Dendritic cell treated with granulocyte-macrophage colony-stimulating factor and Interleukin-4, amounts not matched to agents 40 ng/mL and 50 ng/mL, for 4 days (primary cell): ENCODE measurements around the gene TRMT10B.
A peak's percentile ranks its signal among the peaks of the same experiment; 100 is the strongest.

Source experiments
- H3K27ac Mint-ChIP-seq: one replicate; pipeline ENCODE4 v1.8.0; 2022; ENCODE audit warnings: mild to moderate bottlenecking, mixed read lengths
- H3K27me3 Mint-ChIP-seq: one replicate; pipeline ENCODE4 v1.8.0; 2022; ENCODE audit warnings: mild to moderate bottlenecking, mixed read lengths
- H3K36me3 Mint-ChIP-seq: one replicate; pipeline ENCODE4 v1.8.0; 2022; ENCODE audit warnings: low read depth, mixed read lengths
- H3K4me1 Mint-ChIP-seq: one replicate; pipeline ENCODE4 v1.8.0; 2022; ENCODE audit warnings: low read depth, mixed read lengths
- H3K4me3 Mint-ChIP-seq: one replicate; pipeline ENCODE4 v1.8.0; 2022; ENCODE audit warnings: mild to moderate bottlenecking, moderate library complexity, mixed read lengths
- H3K9me3 Mint-ChIP-seq: one replicate; pipeline ENCODE4 v1.8.0; 2022; ENCODE audit warnings: mixed read lengths
- intact Hi-C: fragments of 100-400 bp; cut with micrococcal nuclease; formaldehyde crosslinking; loops from one replicate; pipeline ENCODE4 v1.15.0; 2022

Gene TRMT10B, protein sequence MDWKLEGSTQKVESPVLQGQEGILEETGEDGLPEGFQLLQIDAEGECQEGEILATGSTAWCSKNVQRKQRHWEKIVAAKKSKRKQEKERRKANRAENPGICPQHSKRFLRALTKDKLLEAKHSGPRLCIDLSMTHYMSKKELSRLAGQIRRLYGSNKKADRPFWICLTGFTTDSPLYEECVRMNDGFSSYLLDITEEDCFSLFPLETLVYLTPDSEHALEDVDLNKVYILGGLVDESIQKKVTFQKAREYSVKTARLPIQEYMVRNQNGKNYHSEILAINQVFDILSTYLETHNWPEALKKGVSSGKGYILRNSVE

GRCh38 chr9:37753489-37754190 is at the start of gene TRMT10B:
TRMT10B (plus strand) TSS chr9:37753805; CDS start chr9:37761932, 8,127 bp downstream.
- intact Hi-C loops, result loop anchor here (1.0 to 5.0 kb wide), 2 partner anchors 48 to 266 kb away; partner anchors contain the start of gene POLR1E
- Mint-ChIP-seq H3K9me3 (no peaks in the 10 kb centered on the region), H3K36me3 (peaks cover 7% of the 10 kb centered on the region), H3K27me3 (no peaks in the 10 kb centered on the region), H3K27ac (peak within 1 kb of the TSS; percentile 94), H3K4me3 (peak within 1 kb of the TSS; percentile 95), H3K4me1 (peaks cover 18% of the 10 kb centered on the region)

DNA sequence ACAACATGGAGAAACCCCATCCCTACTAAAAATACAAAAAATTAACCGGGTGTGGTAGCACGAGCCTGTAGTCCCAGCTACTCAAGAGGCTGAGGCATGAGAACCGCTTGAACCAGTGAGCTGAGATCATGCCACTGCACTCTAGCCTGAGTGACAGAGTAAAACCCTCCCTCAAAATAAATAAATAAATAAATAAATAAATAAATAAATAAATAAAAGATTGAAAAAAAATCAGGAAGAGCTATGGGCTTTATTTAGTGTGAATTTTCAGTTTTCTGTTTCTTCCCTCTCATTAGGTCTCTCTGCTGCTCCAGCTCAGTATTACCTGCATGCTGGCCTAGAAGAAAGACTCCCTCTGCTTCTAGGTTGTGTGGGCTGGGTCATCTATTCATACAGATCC is 47.8 kb upstream of the TRMT10B start:
- Mint-ChIP-seq H3K27ac (no peak overlapping the region), H3K4me1 (no peaks in the 10 kb centered on the region), H3K27me3 (peaks cover 2% of the 10 kb centered on the region), H3K36me3 (no peaks in the 10 kb centered on the region), H3K4me3 (no peak overlapping the region), H3K9me3 (no peaks in the 10 kb centered on the region)
- intact Hi-C loops, result no loop called here

DNA sequence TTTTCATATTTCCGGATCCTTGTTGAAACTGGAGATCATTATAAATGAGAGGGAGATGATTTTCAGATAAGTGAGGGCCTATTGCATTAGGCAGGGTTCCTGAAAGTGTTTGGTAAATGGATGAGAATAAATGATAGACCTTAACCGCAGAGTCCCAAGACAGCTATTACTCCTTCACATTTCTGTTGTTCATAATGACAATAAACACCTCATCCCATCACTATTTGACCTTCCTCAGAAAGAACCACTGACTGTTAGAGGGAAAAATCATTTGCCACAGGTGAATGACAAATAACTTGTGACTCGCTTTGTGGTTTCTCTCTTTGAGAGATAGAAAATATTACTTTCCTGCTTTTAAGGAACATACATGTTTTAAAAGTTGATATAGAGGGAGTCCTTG is 47.3 kb upstream of the TRMT10B start:
- intact Hi-C loops, result no loop called here
- H3K4me1 Mint-ChIP-seq, result no peaks in the 10 kb centered on the region
- H3K27ac Mint-ChIP-seq, result no peak overlapping the region
- H3K4me3 Mint-ChIP-seq, result no peak overlapping the region
- H3K9me3 Mint-ChIP-seq, result no peaks in the 10 kb centered on the region
- no peaks in the 10 kb centered on the region for H3K36me3 Mint-ChIP-seq
- peaks cover 2% of the 10 kb centered on the region for H3K27me3 Mint-ChIP-seq

- H3K27me3 Mint-ChIP-seq, result peaks cover 2% of the 10 kb centered on the region
- intact Hi-C loops, result no loop called here
Measured at GRCh38 chr9:37707748-37708147, 45.9 kb upstream of the TRMT10B start.

DNA sequence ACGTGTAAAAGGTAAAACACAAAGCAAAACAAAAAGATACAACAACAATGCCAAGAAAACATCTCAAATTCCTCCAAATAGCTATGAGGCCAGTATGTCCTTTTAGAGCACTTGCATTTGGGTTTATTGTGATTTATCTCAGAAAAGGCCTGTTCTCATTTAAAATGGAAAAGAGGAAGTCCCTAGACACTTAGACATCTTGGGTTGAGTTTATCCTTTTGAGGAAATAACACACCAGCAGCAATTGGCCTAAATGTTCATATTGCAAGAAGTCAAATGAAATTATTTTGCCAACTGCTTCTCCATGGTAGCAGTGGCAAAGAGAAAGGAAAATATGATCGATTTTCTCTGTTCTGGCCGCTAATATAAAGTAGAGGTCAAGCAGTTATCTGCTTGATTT is 43.6 kb upstream of the TRMT10B start:
- no peak overlapping the region for H3K27ac Mint-ChIP-seq
- H3K36me3 Mint-ChIP-seq, result no peaks in the 10 kb centered on the region
- H3K4me1 Mint-ChIP-seq, result no peaks in the 10 kb centered on the region

More at GRCh38 chr9:37707748-37708147, 45.9 kb upstream of the TRMT10B start:
- H3K4me3 Mint-ChIP-seq, result no peak overlapping the region
- H3K4me1 Mint-ChIP-seq, result no peaks in the 10 kb centered on the region
- no peak overlapping the region for H3K27ac Mint-ChIP-seq
- H3K36me3 Mint-ChIP-seq, result no peaks in the 10 kb centered on the region
- H3K9me3 Mint-ChIP-seq, result no peaks in the 10 kb centered on the region

GRCh38 chr9:37715260-37715659 is 38.3 kb upstream of the TRMT10B start:
- Mint-ChIP-seq H3K27me3 (peaks cover 4% of the 10 kb centered on the region), H3K4me1 (no peaks in the 10 kb centered on the region), H3K4me3 (no peak overlapping the region), H3K27ac (no peak overlapping the region), H3K36me3 (no peaks in the 10 kb centered on the region), H3K9me3 (no peaks in the 10 kb centered on the region)
- intact Hi-C loops, result no loop called here

More for the DNA sequence above, 43.6 kb upstream of the TRMT10B start:
- intact Hi-C loops, result no loop called here
- peaks cover 1% of the 10 kb centered on the region for H3K27me3 Mint-ChIP-seq
- H3K4me3 Mint-ChIP-seq, result no peak overlapping the region
- H3K9me3 Mint-ChIP-seq, result no peaks in the 10 kb centered on the region

GRCh38 chr9:37715991-37716505 is 37.6 kb upstream of the TRMT10B start:
- peaks cover 5% of the 10 kb centered on the region for H3K27me3 Mint-ChIP-seq
- intact Hi-C loops, result no loop called here
- H3K9me3 Mint-ChIP-seq, result no peaks in the 10 kb centered on the region
- H3K4me1 Mint-ChIP-seq, result no peaks in the 10 kb centered on the region
- no peaks in the 10 kb centered on the region for H3K36me3 Mint-ChIP-seq
- no peak overlapping the region for H3K4me3 Mint-ChIP-seq
- H3K27ac Mint-ChIP-seq, result no peak overlapping the region

GRCh38 chr9:37719526-37719925 is 34.1 kb upstream of the TRMT10B start:
- no peak overlapping the region for H3K27ac Mint-ChIP-seq
- peaks cover 4% of the 10 kb centered on the region for H3K27me3 Mint-ChIP-seq
- no peaks in the 10 kb centered on the region for H3K4me1 Mint-ChIP-seq
- intact Hi-C loops, result no loop called here
- H3K4me3 Mint-ChIP-seq, result no peak overlapping the region
- no peaks in the 10 kb centered on the region for H3K36me3 Mint-ChIP-seq
- H3K9me3 Mint-ChIP-seq, result no peaks in the 10 kb centered on the region

GRCh38 chr9:37727013-37727412 is 26.6 kb upstream of the TRMT10B start:
- Mint-ChIP-seq H3K9me3 (no peaks in the 10 kb centered on the region), H3K27me3 (no peaks in the 10 kb centered on the region), H3K4me1 (no peaks in the 10 kb centered on the region), H3K27ac (no peak overlapping the region), H3K36me3 (no peaks in the 10 kb centered on the region), H3K4me3 (no peak overlapping the region)
- intact Hi-C loops, result no loop called here

GRCh38 chr9:37729499-37729898 is 24.1 kb upstream of the TRMT10B start:
- no peaks in the 10 kb centered on the region for H3K4me1 Mint-ChIP-seq
- intact Hi-C loops, result no loop called here
- H3K36me3 Mint-ChIP-seq, result no peaks in the 10 kb centered on the region
- no peaks in the 10 kb centered on the region for H3K27me3 Mint-ChIP-seq
- H3K27ac Mint-ChIP-seq, result no peak overlapping the region
- H3K9me3 Mint-ChIP-seq, result no peaks in the 10 kb centered on the region
- no peak overlapping the region for H3K4me3 Mint-ChIP-seq

- no peaks in the 10 kb centered on the region for H3K9me3 Mint-ChIP-seq
- no peak overlapping the region for H3K4me3 Mint-ChIP-seq
Measured at GRCh38 chr9:37730256-37730655, 23.3 kb upstream of the TRMT10B start.

GRCh38 chr9:37730839-37731238 is 22.8 kb upstream of the TRMT10B start:
- intact Hi-C loops, result no loop called here
- Mint-ChIP-seq H3K4me3 (no peak overlapping the region), H3K4me1 (no peaks in the 10 kb centered on the region), H3K27ac (no peak overlapping the region), H3K27me3 (no peaks in the 10 kb centered on the region), H3K36me3 (no peaks in the 10 kb centered on the region), H3K9me3 (no peaks in the 10 kb centered on the region)

More at GRCh38 chr9:37730256-37730655, 23.3 kb upstream of the TRMT10B start:
- Mint-ChIP-seq H3K27ac (no peak overlapping the region), H3K4me1 (no peaks in the 10 kb centered on the region), H3K27me3 (no peaks in the 10 kb centered on the region), H3K36me3 (no peaks in the 10 kb centered on the region)
- intact Hi-C loops, result no loop called here

DNA sequence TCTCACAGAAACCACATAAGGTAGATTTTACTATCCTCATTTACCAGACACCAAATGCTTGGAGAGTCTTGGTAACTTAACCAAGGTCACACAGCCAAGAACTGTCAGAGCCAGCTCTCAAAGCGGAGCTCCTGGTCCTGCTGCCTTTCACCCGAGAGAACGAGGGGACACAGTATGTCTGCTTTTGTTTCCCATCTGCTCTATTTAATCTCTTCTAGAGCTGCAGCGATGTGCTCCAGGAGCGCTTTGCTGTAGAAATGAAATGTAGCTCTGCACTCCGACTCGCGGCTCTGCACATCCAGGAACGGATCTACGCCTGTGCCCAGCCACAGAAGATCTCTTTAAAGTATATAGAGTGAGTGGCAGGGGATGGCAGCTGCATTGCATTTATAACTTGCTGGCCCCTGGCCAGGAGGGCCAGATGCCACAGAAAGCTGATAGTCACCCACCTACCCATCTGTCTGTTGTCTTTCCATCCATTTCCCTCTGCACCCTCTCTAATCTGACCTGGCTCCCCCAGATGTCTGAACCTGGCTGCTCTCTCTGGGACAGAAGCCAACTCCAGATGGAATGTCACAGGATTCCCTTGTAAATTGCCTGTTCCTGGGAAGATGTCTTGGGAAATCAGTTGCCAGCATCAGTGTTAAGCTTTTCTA is 21.4 kb upstream of the TRMT10B start:
- Mint-ChIP-seq H3K27me3 (no peaks in the 10 kb centered on the region), H3K9me3 (no peaks in the 10 kb centered on the region), H3K36me3 (no peaks in the 10 kb centered on the region), H3K4me1 (no peaks in the 10 kb centered on the region), H3K27ac (no peak overlapping the region), H3K4me3 (no peak overlapping the region)
- intact Hi-C loops, result no loop called here

DNA sequence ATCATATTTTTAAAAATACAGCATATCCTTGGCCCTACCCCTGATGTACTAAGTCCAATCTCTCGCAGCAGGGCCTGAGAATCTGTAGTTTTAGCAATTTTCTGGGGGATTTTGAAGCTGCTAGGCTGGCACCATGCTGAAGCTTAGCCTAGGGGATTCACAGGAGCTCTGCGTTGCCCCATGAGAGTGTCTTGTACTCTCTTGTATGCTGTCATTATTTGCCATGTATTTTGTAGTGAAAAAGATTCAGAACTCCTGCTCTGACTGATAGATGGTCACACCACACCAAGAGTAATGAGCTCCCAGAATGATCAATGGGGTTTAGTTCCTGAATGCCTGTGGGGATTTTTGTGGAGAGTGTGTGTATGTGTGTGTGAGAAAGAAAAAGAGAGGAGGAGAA is 20.7 kb upstream of the TRMT10B start:
- Mint-ChIP-seq H3K4me3 (no peak overlapping the region), H3K36me3 (no peaks in the 10 kb centered on the region), H3K9me3 (no peaks in the 10 kb centered on the region), H3K27me3 (no peaks in the 10 kb centered on the region), H3K4me1 (no peaks in the 10 kb centered on the region), H3K27ac (no peak overlapping the region)
- intact Hi-C loops, result no loop called here
